Fibroblast of peridontal ligament (primary cell): ENCODE measurements around the gene OLFM2.
"Not testable (repeated sequence)": the region's sequence is repeated elsewhere in the genome, so short reads cannot be mapped to it uniquely, and the experiment has no call there.

Source experiments
- DNase-seq: peaks from one replicate; pipeline ENCODE4 v3.0.0-alpha.2; 2010; ENCODE audit errors: extremely low read depth

Gene OLFM2

DNA sequence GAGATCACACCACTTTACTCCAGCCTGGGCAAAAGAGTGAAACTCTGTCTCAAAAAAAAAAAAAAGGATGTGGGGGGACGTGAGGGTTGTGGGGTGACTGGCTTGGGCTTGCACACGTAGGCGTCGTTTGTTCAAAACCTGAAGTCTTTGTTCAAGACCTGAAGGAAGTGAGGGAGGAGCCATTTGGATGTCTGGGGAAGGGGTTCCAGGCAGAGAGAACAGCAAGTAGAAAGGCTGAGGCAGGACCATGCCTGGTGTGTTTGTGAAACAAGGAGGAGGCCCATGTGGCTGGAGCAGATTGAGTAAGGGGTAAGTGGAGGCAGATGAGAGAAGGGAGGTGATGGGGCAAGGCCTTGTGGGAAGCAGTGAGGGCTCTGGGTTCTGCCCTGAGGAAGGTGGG lies 73.4 kb downstream of the OLFM2 start:
- DNase-seq, result no peak

DNA sequence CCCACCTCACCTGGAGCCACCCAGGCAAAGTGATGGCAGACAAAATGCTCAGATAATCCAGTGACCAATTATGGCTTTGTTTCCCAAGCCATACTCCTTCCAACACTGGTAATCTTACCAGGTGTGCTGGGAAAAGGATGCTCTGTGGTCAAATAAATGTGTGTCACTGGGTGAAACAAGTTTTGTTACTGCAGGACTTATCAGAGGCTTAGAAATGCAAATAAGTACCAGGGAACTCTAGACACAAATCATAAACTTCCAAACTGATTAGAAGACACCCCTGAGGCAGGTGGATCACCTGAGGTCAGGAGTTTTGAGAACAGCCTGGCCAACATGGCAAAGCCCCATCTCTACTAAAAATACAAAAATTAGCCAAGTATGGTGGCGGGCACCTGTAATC lies 74.8 kb downstream of the OLFM2 start:
- no peak for DNase-seq

DNA sequence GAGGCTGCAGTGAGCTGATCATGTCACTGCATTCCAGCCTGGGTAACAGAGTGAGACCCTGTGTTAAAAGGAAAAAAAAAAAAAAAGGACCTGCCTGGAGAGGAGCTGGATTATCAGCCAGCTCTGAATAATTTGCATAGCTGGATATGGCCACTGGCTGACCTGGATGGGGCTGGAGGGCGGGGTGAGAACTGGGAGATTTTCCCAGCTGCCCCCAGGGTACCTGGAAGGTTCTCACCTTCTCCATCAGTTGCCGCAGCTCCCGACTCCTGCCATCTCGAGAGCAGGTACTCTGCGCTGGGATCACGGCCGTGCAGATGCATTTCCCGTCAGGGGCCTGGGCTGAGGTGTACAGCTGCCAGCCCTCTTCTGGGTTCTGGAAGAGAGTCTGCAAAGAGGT lies 75.9 kb downstream of the OLFM2 start:
- no peak for DNase-seq

GRCh38 chr19:9858766-9859165 lies 77.5 kb downstream of the OLFM2 start:
- DNase-seq, result no peak

- DNase-seq, result no peak
These were observed 78.2 kb downstream of the OLFM2 start for GRCh38 chr19:9857920-9858746.

- no peak for DNase-seq
These were observed 79.1 kb downstream of the OLFM2 start for GRCh38 chr19:9857076-9857721.

- no peak for DNase-seq
These were observed 79.7 kb downstream of the OLFM2 start for GRCh38 chr19:9856609-9857008.

DNA sequence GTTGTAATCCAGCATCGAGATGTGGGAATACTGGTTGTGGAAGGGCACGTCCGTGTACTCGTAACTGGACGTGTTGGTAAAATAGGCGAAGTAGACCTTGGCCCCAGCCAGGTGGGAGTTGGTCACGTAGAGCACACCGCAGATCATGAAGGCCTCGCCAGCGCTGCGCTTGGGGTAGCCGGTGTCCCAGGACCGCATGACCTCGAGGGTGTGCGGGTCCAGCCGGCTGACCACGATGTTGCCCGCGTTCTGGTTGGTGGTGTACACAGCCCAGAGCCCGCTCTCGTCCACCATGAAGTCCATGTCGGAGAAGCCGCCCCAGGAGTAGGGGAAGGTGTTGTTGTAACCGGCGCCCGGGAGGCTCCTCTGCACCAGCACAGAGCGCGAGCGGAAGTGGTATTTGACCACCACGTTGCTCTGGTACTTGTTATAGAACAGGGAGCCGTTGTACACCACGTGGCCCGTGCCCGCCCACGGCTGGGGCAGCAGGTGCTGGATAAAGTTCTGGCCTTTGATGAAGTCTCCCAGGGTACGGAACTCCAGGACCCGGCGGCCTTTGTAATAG lies 82.0 kb downstream of the OLFM2 start:
- no peak for DNase-seq

GRCh38 chr19:9850235-9850959 lies 85.9 kb downstream of the OLFM2 start:
- no peak for DNase-seq

- DNase-seq, result no peak
These were observed 86.5 kb downstream of the OLFM2 start for GRCh38 chr19:9849791-9850190.

GRCh38 chr19:9848762-9849161 lies 87.6 kb downstream of the OLFM2 start:
- DNase-seq, result no peak

DNA sequence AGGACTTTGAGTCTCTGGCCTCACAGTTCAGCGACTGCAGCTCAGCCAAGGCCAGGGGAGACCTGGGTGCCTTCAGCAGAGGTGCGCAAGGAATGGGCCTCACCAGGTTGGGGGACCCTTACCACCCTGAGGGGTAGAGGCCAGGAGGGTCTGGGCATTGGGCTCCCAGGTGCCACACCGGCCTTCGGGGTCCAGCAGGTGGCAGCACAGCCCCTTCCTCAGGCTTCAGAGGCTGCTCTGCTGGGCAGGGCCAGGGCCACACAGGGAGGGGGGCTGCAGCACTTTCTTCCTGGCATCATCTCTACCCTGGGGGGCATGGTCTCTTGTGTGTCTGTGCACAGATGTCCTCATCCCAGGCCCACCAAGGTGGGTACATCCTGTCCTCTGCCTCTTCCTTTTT lies 88.3 kb downstream of the OLFM2 start:
- no peak for DNase-seq

DNA sequence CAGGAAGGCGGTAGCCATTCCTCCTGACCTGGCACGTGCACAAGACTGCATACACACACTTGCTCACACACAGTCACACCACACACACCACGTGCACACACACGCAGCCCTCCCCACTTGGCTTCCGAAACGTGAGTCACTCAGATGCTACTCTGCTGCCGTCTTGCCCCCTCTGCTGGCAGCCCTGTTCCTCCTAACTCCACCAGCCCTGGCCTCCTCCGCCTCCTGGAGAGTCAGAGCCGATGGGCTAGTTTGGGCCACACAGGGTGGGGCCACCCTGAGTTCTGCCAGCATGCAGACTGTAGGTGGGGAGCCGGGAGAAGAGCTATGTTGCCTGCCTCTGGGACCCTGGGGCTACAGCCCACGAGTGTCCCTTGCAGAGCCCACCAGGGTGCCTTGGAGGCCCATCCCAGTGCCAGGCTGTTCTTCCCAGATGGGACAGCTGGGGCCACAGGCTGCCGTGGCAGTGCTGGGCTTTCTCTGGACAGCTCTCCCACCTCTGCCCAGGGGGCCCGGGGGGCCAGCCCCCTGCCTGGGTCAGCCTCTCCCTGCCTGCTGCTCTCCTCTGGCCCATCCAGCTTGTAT lies 89.1 kb downstream of the OLFM2 start:
- DNase-seq, result peak; percentile 93

GRCh38 chr19:9843626-9844273 lies 92.6 kb downstream of the OLFM2 start:
- not testable (repeated sequence) for DNase-seq

DNA sequence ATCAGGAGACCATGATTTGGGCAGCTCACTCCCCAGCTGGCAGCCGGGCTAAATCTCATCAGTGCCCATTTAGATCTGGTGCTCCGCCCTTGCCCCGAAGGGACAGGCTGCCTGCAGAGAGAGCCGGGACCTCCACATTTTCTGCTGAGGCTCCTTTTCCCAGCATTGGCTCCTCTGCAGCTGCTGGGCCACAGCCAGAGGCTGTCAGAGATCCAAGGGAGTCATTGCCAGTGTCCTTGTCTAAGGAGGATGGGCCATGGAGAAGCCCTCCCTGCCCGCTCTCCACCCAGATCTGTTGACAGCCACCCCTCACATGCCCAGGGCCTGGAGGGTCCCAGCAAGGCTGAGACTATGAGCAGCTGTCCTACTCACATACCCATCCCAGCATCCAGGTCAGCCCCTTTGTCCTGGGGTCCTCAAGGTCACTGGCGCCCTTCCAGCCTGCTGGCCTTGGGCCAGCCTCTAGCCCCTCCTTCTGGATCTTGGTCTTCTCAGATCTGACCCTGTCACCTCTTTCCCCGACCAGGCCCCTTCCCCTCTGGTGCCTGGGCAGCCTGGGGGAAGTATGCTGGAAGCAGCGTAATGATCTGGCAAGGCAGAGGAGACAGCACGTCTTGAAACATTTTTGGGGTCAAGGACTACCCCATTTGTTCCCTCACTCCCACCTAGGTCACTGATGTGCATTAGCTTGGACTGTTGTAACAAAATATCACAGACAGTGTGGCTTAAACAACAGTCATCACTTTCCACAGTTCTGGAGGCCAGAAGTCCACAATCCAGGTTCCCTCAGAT lies 93.3 kb downstream of the OLFM2 start:
- no peak for DNase-seq

GRCh38 chr19:9839415-9839814 lies 96.9 kb downstream of the OLFM2 start:
- DNase-seq, result peak; percentile 38

GRCh38 chr19:9838324-9838723 lies 98.0 kb downstream of the OLFM2 start:
- no peak for DNase-seq

DNA sequence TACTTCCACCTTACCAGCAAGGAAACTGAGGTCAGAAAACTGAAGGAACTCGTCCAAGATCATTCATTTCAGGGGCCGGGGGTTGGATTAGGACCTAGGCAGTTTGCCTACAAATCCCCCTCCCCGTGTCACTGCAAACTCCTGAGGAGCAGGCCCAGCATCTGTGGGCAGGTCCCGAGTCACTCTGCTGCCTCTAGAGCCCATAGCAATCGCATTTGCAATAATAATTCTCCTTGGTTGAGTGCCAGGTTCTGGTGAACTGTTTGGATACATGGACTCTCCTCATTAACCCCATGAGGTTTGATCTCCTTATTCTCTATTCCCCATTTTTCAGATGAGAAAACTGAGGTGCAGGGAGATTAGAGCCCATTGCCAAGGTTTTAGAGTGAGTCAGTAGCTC lies 100.3 kb downstream of the OLFM2 start:
- DNase-seq, result peak; percentile 53

DNA sequence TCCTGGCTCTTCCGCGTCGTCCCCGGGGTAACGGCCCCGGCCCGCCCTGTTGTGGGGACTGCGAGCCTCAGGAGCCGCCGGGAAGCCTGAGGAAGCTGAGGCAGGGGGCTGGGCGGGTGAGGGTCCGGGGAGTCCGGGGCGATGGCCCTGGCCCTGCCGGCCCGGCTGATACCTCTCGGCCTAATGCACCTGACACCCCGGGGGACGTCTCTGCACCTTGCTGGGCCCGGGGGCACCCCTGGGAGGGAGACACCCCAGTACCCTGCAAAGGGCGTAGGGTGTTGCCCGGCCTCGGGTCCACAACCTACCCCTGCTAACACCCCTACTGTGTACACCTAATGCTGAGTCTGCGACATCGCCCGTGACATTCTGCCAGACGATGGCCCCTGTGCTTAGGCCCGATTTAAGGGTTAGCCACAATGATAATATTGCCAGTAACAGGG lies 100.8 kb downstream of the OLFM2 start:
- DNase-seq, result no peak

- peak; percentile 96 for DNase-seq
These were observed 101.4 kb downstream of the OLFM2 start, which contains the start of gene PIN1 for GRCh38 chr19:9834726-9835506. Gene PIN1, plus strand, starts transcription at chr19:9835318. Its CDS starts 27 bp downstream, at chr19:9835345.
